ENCODE data around the gene DIABLO. TPM values are rescaled to one million over a fixed set of nuclear protein-coding genes. Genes with fewer than 3 reads are reported as not detected.

DIABLO gene
- polyA plus RNA-seq, 1 of the 3 experiments (the other 2 are of a cell fraction), result 78.9 TPM

DNA sequence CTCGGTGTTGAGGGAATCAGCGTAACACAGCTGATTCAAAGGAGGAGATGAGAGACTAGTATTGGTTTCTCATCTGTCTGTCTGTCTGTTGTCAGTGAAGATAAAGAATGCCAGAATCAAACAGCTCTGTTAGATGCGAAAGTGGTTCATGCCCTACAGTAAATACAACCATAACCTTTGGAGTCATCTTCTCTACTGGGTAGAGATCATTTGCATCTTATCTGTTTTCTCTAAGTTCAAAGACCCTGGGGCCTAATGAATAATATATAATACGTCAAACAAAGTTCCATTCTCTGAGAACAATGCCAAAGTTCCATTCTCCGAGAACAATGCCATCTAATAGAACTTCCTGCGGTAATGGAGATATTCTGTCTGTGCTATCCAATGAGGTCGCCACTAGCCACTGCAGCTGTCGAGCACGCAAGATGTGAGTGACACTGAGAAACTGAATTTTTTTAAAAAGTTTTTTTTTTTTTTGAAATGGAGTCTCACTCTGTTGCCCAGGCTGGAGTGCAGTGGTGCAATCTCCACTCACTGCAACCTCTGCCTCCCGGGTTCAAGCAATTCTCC, 58.4 kb downstream of the DIABLO start:
- Histone ChIP-seq H3K9ac (no peak overlapping the region), H3K27ac (ENCODE audit: low read depth in 2 of 2, low read length in 1 of 2) (no peak overlapping the region), H3K27me3 (ENCODE audit: insufficient read depth) (no peaks in the 10 kb centered on the region), H3F3A (replicated peaks; ENCODE audit: insufficient read depth) (no peaks in the 10 kb centered on the region), H3K4me3 (ENCODE audit: low read depth in 2 of 2, low read length in 1 of 2) (no peak overlapping the region), H4K20me1 (ENCODE audit: insufficient read depth) (no peaks in the 10 kb centered on the region), H2AFZ (ENCODE audit: low read depth) (no peak overlapping the region), H3K79me2 (ENCODE audit: insufficient read depth) (no peaks in the 10 kb centered on the region), H3K36me3 (replicated peaks in 1 of 2; ENCODE audit: control insufficient read depth in 1 of 2, insufficient read depth in 2 of 2, low read length in 1 of 2) (no peaks in the 10 kb centered on the region), H3K4me2 (no peak overlapping the region), H3K4me1 (ENCODE audit: control insufficient read depth in 1 of 2, insufficient read depth in 2 of 2, low read depth in 1 of 2, low read length in 1 of 2) (no peaks in the 10 kb centered on the region), H3K9me2 (no peaks in the 10 kb centered on the region), H3K9me3 (no peaks in the 10 kb centered on the region)
- TF ChIP-seq, protein P1, sequence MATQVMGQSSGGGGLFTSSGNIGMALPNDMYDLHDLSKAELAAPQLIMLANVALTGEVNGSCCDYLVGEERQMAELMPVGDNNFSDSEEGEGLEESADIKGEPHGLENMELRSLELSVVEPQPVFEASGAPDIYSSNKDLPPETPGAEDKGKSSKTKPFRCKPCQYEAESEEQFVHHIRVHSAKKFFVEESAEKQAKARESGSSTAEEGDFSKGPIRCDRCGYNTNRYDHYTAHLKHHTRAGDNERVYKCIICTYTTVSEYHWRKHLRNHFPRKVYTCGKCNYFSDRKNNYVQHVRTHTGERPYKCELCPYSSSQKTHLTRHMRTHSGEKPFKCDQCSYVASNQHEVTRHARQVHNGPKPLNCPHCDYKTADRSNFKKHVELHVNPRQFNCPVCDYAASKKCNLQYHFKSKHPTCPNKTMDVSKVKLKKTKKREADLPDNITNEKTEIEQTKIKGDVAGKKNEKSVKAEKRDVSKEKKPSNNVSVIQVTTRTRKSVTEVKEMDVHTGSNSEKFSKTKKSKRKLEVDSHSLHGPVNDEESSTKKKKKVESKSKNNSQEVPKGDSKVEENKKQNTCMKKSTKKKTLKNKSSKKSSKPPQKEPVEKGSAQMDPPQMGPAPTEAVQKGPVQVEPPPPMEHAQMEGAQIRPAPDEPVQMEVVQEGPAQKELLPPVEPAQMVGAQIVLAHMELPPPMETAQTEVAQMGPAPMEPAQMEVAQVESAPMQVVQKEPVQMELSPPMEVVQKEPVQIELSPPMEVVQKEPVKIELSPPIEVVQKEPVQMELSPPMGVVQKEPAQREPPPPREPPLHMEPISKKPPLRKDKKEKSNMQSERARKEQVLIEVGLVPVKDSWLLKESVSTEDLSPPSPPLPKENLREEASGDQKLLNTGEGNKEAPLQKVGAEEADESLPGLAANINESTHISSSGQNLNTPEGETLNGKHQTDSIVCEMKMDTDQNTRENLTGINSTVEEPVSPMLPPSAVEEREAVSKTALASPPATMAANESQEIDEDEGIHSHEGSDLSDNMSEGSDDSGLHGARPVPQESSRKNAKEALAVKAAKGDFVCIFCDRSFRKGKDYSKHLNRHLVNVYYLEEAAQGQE (IDR thresholded peaks at IDR 0.05; ENCODE audit: low read depth, low read length), result no peak
- TF ChIP-seq, protein P2, sequence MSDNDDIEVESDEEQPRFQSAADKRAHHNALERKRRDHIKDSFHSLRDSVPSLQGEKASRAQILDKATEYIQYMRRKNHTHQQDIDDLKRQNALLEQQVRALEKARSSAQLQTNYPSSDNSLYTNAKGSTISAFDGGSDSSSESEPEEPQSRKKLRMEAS (IDR thresholded peaks at IDR 0.05; ENCODE audit: low read depth), result no peak
- no peak for TF ChIP-seq GATA2 (CRISPR knock-in tag; IDR thresholded peaks at IDR 0.05)
- no peak for TF ChIP-seq RFX5 (IDR thresholded peaks at IDR 0.05; ENCODE audit: low read length)
- TF ChIP-seq RAD21 (IDR thresholded peaks at IDR 0.05; ENCODE audit: low read length), result no peak
- no peak for TF ChIP-seq GABPA (IDR thresholded peaks at IDR 0.05; ENCODE audit: low read depth)
- TF ChIP-seq, protein P3, sequence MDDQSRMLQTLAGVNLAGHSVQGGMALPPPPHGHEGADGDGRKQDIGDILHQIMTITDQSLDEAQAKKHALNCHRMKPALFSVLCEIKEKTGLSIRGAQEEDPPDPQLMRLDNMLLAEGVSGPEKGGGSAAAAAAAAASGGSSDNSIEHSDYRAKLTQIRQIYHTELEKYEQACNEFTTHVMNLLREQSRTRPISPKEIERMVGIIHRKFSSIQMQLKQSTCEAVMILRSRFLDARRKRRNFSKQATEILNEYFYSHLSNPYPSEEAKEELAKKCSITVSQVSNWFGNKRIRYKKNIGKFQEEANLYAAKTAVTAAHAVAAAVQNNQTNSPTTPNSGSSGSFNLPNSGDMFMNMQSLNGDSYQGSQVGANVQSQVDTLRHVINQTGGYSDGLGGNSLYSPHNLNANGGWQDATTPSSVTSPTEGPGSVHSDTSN (IDR thresholded peaks at IDR 0.05), result no peak
- TF ChIP-seq FOSL2 (IDR thresholded peaks at IDR 0.05; ENCODE audit: borderline replicate concordance, low read depth), result no peak
- no peak for TF ChIP-seq TAF1 (IDR thresholded peaks at IDR 0.05; ENCODE audit: borderline replicate concordance, low read depth, low read length)
- TF ChIP-seq, protein P4, sequence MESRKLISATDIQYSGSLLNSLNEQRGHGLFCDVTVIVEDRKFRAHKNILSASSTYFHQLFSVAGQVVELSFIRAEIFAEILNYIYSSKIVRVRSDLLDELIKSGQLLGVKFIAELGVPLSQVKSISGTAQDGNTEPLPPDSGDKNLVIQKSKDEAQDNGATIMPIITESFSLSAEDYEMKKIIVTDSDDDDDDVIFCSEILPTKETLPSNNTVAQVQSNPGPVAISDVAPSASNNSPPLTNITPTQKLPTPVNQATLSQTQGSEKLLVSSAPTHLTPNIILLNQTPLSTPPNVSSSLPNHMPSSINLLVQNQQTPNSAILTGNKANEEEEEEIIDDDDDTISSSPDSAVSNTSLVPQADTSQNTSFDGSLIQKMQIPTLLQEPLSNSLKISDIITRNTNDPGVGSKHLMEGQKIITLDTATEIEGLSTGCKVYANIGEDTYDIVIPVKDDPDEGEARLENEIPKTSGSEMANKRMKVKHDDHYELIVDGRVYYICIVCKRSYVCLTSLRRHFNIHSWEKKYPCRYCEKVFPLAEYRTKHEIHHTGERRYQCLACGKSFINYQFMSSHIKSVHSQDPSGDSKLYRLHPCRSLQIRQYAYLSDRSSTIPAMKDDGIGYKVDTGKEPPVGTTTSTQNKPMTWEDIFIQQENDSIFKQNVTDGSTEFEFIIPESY (IDR thresholded peaks at IDR 0.05; ENCODE audit: borderline replicate concordance, low read depth), result no peak
- TF ChIP-seq NRF1 (IDR thresholded peaks at IDR 0.05; ENCODE audit: low read depth, low read length), result no peak
- TF ChIP-seq TCF12 (IDR thresholded peaks at IDR 0.05), result no peak
- TF ChIP-seq, protein P5, sequence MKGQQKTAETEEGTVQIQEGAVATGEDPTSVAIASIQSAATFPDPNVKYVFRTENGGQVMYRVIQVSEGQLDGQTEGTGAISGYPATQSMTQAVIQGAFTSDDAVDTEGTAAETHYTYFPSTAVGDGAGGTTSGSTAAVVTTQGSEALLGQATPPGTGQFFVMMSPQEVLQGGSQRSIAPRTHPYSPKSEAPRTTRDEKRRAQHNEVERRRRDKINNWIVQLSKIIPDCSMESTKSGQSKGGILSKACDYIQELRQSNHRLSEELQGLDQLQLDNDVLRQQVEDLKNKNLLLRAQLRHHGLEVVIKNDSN (IDR thresholded peaks at IDR 0.05; ENCODE audit: borderline replicate concordance, low read depth), result no peak
- no peak for TF ChIP-seq ELF1 (IDR thresholded peaks at IDR 0.05)
- no peak for TF ChIP-seq SIN3A (IDR thresholded peaks at IDR 0.05; ENCODE audit: borderline replicate concordance, low read depth, low read length)
- TF ChIP-seq TEAD4 (IDR thresholded peaks at IDR 0.05; ENCODE audit: borderline replicate concordance, insufficient read depth), result no peak
- 85% methylated on average over 10 of the region's 10 CpGs for WGBS (ENCODE audit: low lambda C conversion rate)
- DNase-seq, result no peak
- CTCF ChIA-PET, result interaction anchor here (0.5 to 1.5 kb wide), 7 partner anchors 11 to 189 kb away, joined by 3 to 5 read pairs (median 3); no protein-coding TSS in a partner anchor
- POLR2A ChIA-PET, result no interaction called here
